Lower leg skin (tissue), 4 donors: ENCODE results near the gene STIL. TPM values are rescaled to one million over a fixed set of nuclear protein-coding genes. Genes with fewer than 3 reads are reported as not detected.
A peak's percentile ranks its signal among the peaks of the same experiment; 100 is the strongest.

Experiments used
- DNase-seq, 2 donors: peaks; one replicate each; pipeline ENCODE4 v3.0.0-alpha.2; 2019; ENCODE audit warnings: low spot score in 2 of 2
- H3K4me3 ChIP-seq: fragments of 200-600 bp; sonication (generic); 2 replicates; pipeline ENCODE4 v1.5.1; 2017; ENCODE audit warnings: mild to moderate bottlenecking, low read depth; ENCODE audit not compliant: poor library complexity, severe bottlenecking
- CTCF ChIP-seq, 3 donors: fragments of 450-650 bp; IDR thresholded peaks; one replicate each; pipeline ENCODE4 v1.5.1; 2016; ENCODE audit warnings: antibody characterized with exemption in 3 of 3, mild to moderate bottlenecking in 3 of 3, moderate library complexity in 2 of 3
- POLR2A ChIP-seq, 2 donors: fragments of 450-650 bp; IDR thresholded peaks; one replicate each; pipeline ENCODE4 v1.6.1; 2016 to 2017; ENCODE audit warnings: antibody characterized with exemption in 2 of 2, mild to moderate bottlenecking in 1 of 2, moderate library complexity in 1 of 2
- WGBS, 2 donors: methylation state at CpG; one replicate each; pipeline ENCODE4 v1.1.5; 2018; 5-methylcytosine and 5-hydroxymethylcytosine counted together
- intact Hi-C: fragments of 100-400 bp; cut with DNase I; formaldehyde crosslinking; loops from one replicate; pipeline ENCODE4 v1.15.0; 2023; ENCODE audit warnings: low total_unique reads
- total RNA-seq, 4 donors: library from RNA; depleted of rRNA; stranded (reverse); fragments of >200 nt; gene quantifications; one replicate each; pipeline ENCODE4 v1.1.0, GENCODE V29; 2016

Gene STIL
- total RNA-seq, 4 donors from 2014 or later = 1.8 to 9.7 (median 4.3) TPM

- no peak overlapping the region for H3K4me3 ChIP-seq
- 22 to 29% methylated on average over 15 to 19 of the region's 19 CpGs for whole genome bisulfite sequencing, 2 donors
- peak in 1 of 2 donors; percentile 78 for DNase-seq
- TF ChIP-seq CTCF (IDR thresholded peaks at IDR 0.05) (no peak), POLR2A (IDR thresholded peaks at IDR 0.05) (no peak)
- intact Hi-C loops = no loop called here
Observed at GRCh38 chr1:47226121-47226838, 87.7 kb downstream of the STIL start.

GRCh38 chr1:47225430-47226100 lies 88.4 kb downstream of the STIL start:
- peak in 1 of 2 donors; percentile 82 for DNase-seq
- TF ChIP-seq POLR2A (IDR thresholded peaks at IDR 0.05) (no peak), CTCF (IDR thresholded peaks at IDR 0.05) (no peak)
- 4 to 9% methylated on average over 20 to 34 of the region's 79 CpGs for WGBS, 2 donors
- intact Hi-C loops = no loop called here
- no peak overlapping the region for H3K4me3 ChIP-seq

GRCh38 chr1:47224676-47225399 lies 89.1 kb downstream of the STIL start:
- no peak for TF ChIP-seq CTCF (IDR thresholded peaks at IDR 0.05)
- TF ChIP-seq POLR2A (IDR thresholded peaks at IDR 0.05) = no peak
- 4 to 14% methylated on average over 23 to 30 of the region's 30 CpGs for WGBS, 2 donors
- intact Hi-C loops = no loop called here
- H3K4me3 ChIP-seq = no peak overlapping the region
- peak in 1 of 2 donors; percentile 84 for DNase-seq

GRCh38 chr1:47223921-47224675 lies 89.8 kb downstream of the STIL start:
- WGBS, 2 donors = 29 to 47% methylated on average over 9 of the region's 9 CpGs

More at GRCh38 chr1:47223921-47224675, 89.8 kb downstream of the STIL start:
- no peak overlapping the region for H3K4me3 ChIP-seq
- intact Hi-C loops = no loop called here
- peak in 1 of 2 donors; percentile 68 for DNase-seq
- no peak for TF ChIP-seq CTCF (IDR thresholded peaks at IDR 0.05)
- no peak for TF ChIP-seq POLR2A (IDR thresholded peaks at IDR 0.05)
